Breast epithelium (tissue), 4 donors: ENCODE results near the gene MYO15B. TPM values are rescaled to one million over a fixed set of nuclear protein-coding genes. Genes with fewer than 3 reads are reported as not detected.

Experiments
- DNase-seq, 2 donors: peaks; one replicate each; pipeline ENCODE4 v3.0.0-alpha.2; 2019; ENCODE audit warnings: low spot score in 2 of 2
- H3K27ac ChIP-seq, 2 donors: fragments of 200-600 bp; sonication (generic) in 1 of 2; one replicate each; pipeline ENCODE4 v1.5.1; 2016 to 2019; ENCODE audit warnings: mild to moderate bottlenecking in 1 of 2
- H3K27me3 ChIP-seq, 2 donors: fragments of 200-600 bp; sonication (generic) in 1 of 2; one replicate each; pipeline versions ENCODE4 v1.5.1 to v1.6.0; 2017 to 2019; ENCODE audit warnings: control low read depth in 1 of 2, mild to moderate bottlenecking in 1 of 2
- H3K36me3 ChIP-seq: fragments of 200-600 bp; one replicate; pipeline ENCODE4 v1.5.1; 2019
- H3K4me1 ChIP-seq, 2 donors: fragments of 200-600 bp; sonication (generic); one replicate each; pipeline ENCODE4 v1.5.1; 2016 to 2019; ENCODE audit warnings: control low read depth in 1 of 2
- H3K4me3 ChIP-seq, 3 donors: fragments of 200-600 bp; sonication (generic); 1 replicate in 2 of 3; 2 replicates in 1 of 3; pipeline ENCODE4 v1.5.1; 2016 to 2019; ENCODE audit warnings: mild to moderate bottlenecking in 3 of 3, moderate library complexity in 2 of 3
- H3K9me3 ChIP-seq, 2 donors: fragments of 200-600 bp; sonication (generic) in 1 of 2; one replicate each; pipeline ENCODE4 v1.5.1; 2016 to 2019; ENCODE audit warnings: control low read depth in 1 of 2
- CTCF ChIP-seq, 3 donors: fragments of 450-650 bp; IDR thresholded peaks; one replicate each; pipeline ENCODE4 v1.5.1; 2016 to 2017; ENCODE audit warnings: antibody characterized with exemption in 3 of 3, mild to moderate bottlenecking in 3 of 3, moderate library complexity in 3 of 3
- POLR2A ChIP-seq: fragments of 450-650 bp; IDR thresholded peaks from one replicate; pipeline ENCODE4 v1.6.1; 2016; ENCODE audit warnings: antibody characterized with exemption, mild to moderate bottlenecking, moderate library complexity
- POLR2AphosphoS5 ChIP-seq, 3 donors: sonication (generic); formaldehyde crosslinking; IDR thresholded peaks; one replicate each; pipeline ENCODE4 v1.6.1; 2017; ENCODE audit warnings: antibody characterized with exemption in 3 of 3
- intact Hi-C: fragments of 100-400 bp; cut with DNase I; formaldehyde crosslinking; loops from one replicate; pipeline ENCODE4 v1.15.1; 2023; ENCODE audit warnings: low total_unique reads
- total RNA-seq, 3 donors: library from RNA; depleted of rRNA; stranded (reverse); fragments of >200 nt; gene quantifications; one replicate each; pipeline ENCODE4 v1.1.0, GENCODE V29; 2016

MYO15B gene
- 100 to 1,000 TPM in 1 of 3 donors, 10 to 100 TPM in 2; 65.3 to 121 (median 86.6) TPM for total RNA-seq

GRCh38 chr17:75587675-75588595 lies at the start of gene MYO15B:
Gene MYO15B (plus strand): TSS chr17:75587800. CDS start chr17:75588058, 258 bp downstream.
- Histone ChIP-seq H3K27me3 (no peaks in the 10 kb centered on the region), H3K4me3 (peak within 1 kb of the TSS; percentile 70 to 91 (median 73)), H3K9me3 (no peaks in the 10 kb centered on the region), H3K27ac (peak within 1 kb of the TSS; percentile 81 to 96), H3K4me1 (peaks cover 0 to 7% of the 10 kb centered on the region in 2 donors), H3K36me3 (no peaks in the 10 kb centered on the region)
- TF ChIP-seq POLR2A = peak; percentile 5
- TF ChIP-seq POLR2AphosphoS5 (IDR thresholded peaks at IDR 0.05) = no peak
- peak; percentile 5 to 26 (median 19) for TF ChIP-seq CTCF (IDR thresholded peaks at IDR 0.05)
- intact Hi-C loops = loop anchor here (10.0 kb wide), 1 partner anchor 163 kb away; no protein-coding TSS in a partner anchor
- DNase-seq = no peak

GRCh38 chr17:75539967-75540729 lies 47.5 kb upstream of the MYO15B start:
- H3K27ac ChIP-seq = peak overlapping the region in 1 of 2 donors; percentile 2
- TF ChIP-seq POLR2AphosphoS5 (IDR thresholded peaks at IDR 0.05) = no peak
- no peak for TF ChIP-seq POLR2A
- no peak for TF ChIP-seq CTCF (IDR thresholded peaks at IDR 0.05)
- intact Hi-C loops = loop anchor here (5.0 kb wide), 1 partner anchor 1042 kb away; no protein-coding TSS in a partner anchor

GRCh38 chr17:75540923-75541503 lies 46.6 kb upstream of the MYO15B start:
- H3K36me3 ChIP-seq = no peaks in the 10 kb centered on the region
- DNase-seq = no peak
- H3K4me1 ChIP-seq = no peaks in the 10 kb centered on the region
- no peaks in the 10 kb centered on the region for H3K9me3 ChIP-seq
- intact Hi-C loops = loop anchor here (5.0 kb wide), 1 partner anchor 1041 kb away; no protein-coding TSS in a partner anchor
- H3K4me3 ChIP-seq = no peak overlapping the region
- no peak overlapping the region for H3K27ac ChIP-seq
- TF ChIP-seq CTCF (IDR thresholded peaks at IDR 0.05) = no peak
- TF ChIP-seq POLR2AphosphoS5 (IDR thresholded peaks at IDR 0.05) = no peak
- TF ChIP-seq POLR2A = no peak
- no peaks in the 10 kb centered on the region for H3K27me3 ChIP-seq

More at GRCh38 chr17:75539967-75540729, 47.5 kb upstream of the MYO15B start:
- Histone ChIP-seq H3K4me1 (no peaks in the 10 kb centered on the region), H3K4me3 (no peak overlapping the region), H3K9me3 (no peaks in the 10 kb centered on the region), H3K36me3 (no peaks in the 10 kb centered on the region), H3K27me3 (no peaks in the 10 kb centered on the region)
- DNase-seq = no peak

GRCh38 chr17:75542229-75542628 lies 45.4 kb upstream of the MYO15B start:
- H3K9me3 ChIP-seq = no peaks in the 10 kb centered on the region
- DNase-seq = no peak
- no peak overlapping the region for H3K27ac ChIP-seq
- H3K4me3 ChIP-seq = no peak overlapping the region
- TF ChIP-seq POLR2A (no peak), POLR2AphosphoS5 (IDR thresholded peaks at IDR 0.05) (no peak), CTCF (IDR thresholded peaks at IDR 0.05) (no peak)
- intact Hi-C loops = loop anchor here (5.0 kb wide), 1 partner anchor 1040 kb away; no protein-coding TSS in a partner anchor
- H3K4me1 ChIP-seq = no peaks in the 10 kb centered on the region
- H3K27me3 ChIP-seq = no peaks in the 10 kb centered on the region
- no peaks in the 10 kb centered on the region for H3K36me3 ChIP-seq
